ENCODE measurements around the gene SPHK2.

DNA sequence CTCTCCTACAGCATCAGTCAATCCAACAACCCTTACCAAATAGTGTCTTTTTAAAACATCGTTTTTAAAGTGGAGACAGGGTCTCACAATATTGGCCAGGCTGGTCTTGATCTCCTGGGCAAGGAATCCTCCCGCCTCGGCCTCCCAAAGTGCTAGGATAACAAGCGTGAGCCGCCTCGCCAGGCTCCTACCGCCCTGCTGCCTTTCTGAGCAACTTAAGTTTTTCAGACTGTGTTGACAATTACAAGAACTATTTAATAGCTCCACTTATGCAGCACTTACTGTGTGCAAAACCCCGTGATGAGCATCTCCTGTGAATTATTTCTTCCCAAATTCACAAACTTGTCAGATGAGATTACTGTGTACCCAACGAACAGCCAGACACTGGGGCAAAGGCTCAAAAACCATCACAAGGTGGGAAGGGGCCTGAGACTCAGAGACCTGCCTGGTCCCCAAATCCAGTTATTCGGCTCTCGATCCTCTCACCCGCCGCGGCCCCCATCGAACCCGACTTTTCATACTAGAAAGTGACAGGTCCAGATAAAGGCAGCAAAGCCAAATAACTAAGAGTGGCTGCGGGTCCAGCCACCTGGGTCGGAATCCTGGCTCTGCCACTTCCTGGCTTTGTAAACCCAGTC, 909 bp upstream of the SPHK2 start:
- TF ChIP-seq, protein P1, sequence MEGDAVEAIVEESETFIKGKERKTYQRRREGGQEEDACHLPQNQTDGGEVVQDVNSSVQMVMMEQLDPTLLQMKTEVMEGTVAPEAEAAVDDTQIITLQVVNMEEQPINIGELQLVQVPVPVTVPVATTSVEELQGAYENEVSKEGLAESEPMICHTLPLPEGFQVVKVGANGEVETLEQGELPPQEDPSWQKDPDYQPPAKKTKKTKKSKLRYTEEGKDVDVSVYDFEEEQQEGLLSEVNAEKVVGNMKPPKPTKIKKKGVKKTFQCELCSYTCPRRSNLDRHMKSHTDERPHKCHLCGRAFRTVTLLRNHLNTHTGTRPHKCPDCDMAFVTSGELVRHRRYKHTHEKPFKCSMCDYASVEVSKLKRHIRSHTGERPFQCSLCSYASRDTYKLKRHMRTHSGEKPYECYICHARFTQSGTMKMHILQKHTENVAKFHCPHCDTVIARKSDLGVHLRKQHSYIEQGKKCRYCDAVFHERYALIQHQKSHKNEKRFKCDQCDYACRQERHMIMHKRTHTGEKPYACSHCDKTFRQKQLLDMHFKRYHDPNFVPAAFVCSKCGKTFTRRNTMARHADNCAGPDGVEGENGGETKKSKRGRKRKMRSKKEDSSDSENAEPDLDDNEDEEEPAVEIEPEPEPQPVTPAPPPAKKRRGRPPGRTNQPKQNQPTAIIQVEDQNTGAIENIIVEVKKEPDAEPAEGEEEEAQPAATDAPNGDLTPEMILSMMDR (IDR thresholded peaks at IDR 0.05 in 4 of 5, conservative IDR thresholded peaks at IDR 0.05 in 1 of 5), result no peak
- TF ChIP-seq POLR2A (IDR thresholded peaks at IDR 0.05), result no peak
